ENCODE data around the gene CDH13. TPM values are rescaled to one million over a fixed set of nuclear protein-coding genes. Genes with fewer than 3 reads are reported as not detected.

Gene CDH13
- total and polyA plus RNA-seq, 2 of the 8 experiments (the other 6 are each of a cell fraction or from before 2014, with no cell fraction given): 2.3 to 2.4 TPM

DNA sequence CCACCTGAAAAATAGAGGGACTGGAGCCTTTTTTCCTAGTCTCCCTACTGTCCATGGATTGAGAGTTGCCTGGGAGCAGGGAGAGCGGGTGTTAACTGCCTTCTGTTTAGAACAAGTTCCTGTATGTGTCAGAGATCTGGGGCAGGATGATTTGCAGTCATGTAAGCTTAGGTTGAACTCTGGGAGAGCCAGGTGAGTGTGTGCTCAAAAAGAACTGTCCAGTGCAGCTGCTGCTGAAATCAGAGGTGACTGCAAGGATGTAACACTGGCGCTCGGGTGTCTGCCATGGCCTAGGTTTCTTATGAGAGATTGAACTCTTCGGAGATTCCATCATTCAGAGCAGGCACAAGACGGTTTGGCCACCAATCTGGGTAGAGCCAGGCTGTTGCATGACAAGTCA is 432.5 kb downstream of the CDH13 start:
- no peaks in the 10 kb centered on the region for H3K79me1 ChIP-seq (ENCODE audit: low read depth, low read length)
- H2BK120ac ChIP-seq (replicated peaks; ENCODE audit: low read depth, low read length): no peak overlapping the region
- no peak overlapping the region for H2BK15ac ChIP-seq (ENCODE audit: low read length)
- H3K9ac ChIP-seq (replicated peaks in 1 of 4; ENCODE audit: extremely low read depth in 1 of 4, low read depth in 3 of 4, low read length in 3 of 4): no peak overlapping the region
- no peak overlapping the region for H2BK20ac ChIP-seq (ENCODE audit: low read length)
- no peak overlapping the region for H3K27ac ChIP-seq (ENCODE audit: low read depth, low read length)
- no peak overlapping the region for H3K23ac ChIP-seq (ENCODE audit: insufficient read length)
- DNase-seq (ENCODE audit: low read depth in 1 of 2, low spot score in 2 of 2) (no peak), FAIRE-seq (no peak)
- no peaks in the 10 kb centered on the region for H4K20me1 ChIP-seq (replicated peaks in 1 of 2; ENCODE audit: control insufficient read depth in 1 of 2, insufficient read depth in 2 of 2, low read length in 2 of 2)
- no peaks in the 10 kb centered on the region for H3K79me2 ChIP-seq (ENCODE audit: control insufficient read depth in 1 of 2, insufficient read depth in 2 of 2, low read length in 2 of 2)
- H3K4ac ChIP-seq (replicated peaks; ENCODE audit: insufficient read length, low read depth, low read length): no peak overlapping the region
- no peak overlapping the region for H3K14ac ChIP-seq (ENCODE audit: insufficient read length)
- H4K8ac ChIP-seq (ENCODE audit: extremely low read depth, insufficient read depth, low read length): no peak overlapping the region
- H3K27me3 ChIP-seq (replicated peaks in 1 of 4; ENCODE audit: control insufficient read depth in 3 of 4, extremely low read depth in 1 of 4, insufficient read depth in 3 of 4, low read length in 3 of 4): no peaks in the 10 kb centered on the region
- no peak overlapping the region for H2AFZ ChIP-seq (ENCODE audit: low read length)
- H3K56ac ChIP-seq (replicated peaks; ENCODE audit: insufficient read length, low read depth, low read length): no peak overlapping the region
- no peak overlapping the region for H4K5ac ChIP-seq (ENCODE audit: insufficient read length, low read depth, low read length)
- WGBS, 2 experiments (ENCODE audit: extremely low coverage in 1 of 2, insufficient coverage in 1 of 2, insufficient read length in 1 of 2, insufficient replicate concordance in 2 of 2, low coverage in 1 of 2, low lambda C conversion rate in 2 of 2, missing lambda C conversion rate in 1 of 2): 95% methylated on average over 5 of the region's 5 CpGs; no CpG with 5 or more reads in 1 of the 2 experiments
- CTCF ChIA-PET (ENCODE audit: partially characterized antibody): no interaction called here
- H4K91ac ChIP-seq (replicated peaks; ENCODE audit: insufficient read length, low read length): no peak overlapping the region
- H2BK12ac ChIP-seq (ENCODE audit: low read depth, low read length): no peak overlapping the region
- H2AK5ac ChIP-seq (ENCODE audit: low read depth, low read length): no peak overlapping the region
- H3K4me3 ChIP-seq (ENCODE audit: extremely low read depth in 1 of 4, insufficient read depth in 2 of 4, low read depth in 3 of 4, low read length in 4 of 4): no peak overlapping the region
- no peak overlapping the region for H3K4me2 ChIP-seq (ENCODE audit: insufficient read depth in 1 of 2, low read depth in 2 of 2, low read length in 2 of 2)
- 0 out of 7 replicates have a peak, but pooled peaks cover 0 to 2% (median 0%) of the 10 kb centered on the region in 4 experiments for H3K4me1 ChIP-seq (replicated peaks in 1 of 4; ENCODE audit: control insufficient read depth in 3 of 4, insufficient read depth in 4 of 4, low read length in 3 of 4)
- H3K18ac ChIP-seq (ENCODE audit: extremely low read depth, low read length): no peak overlapping the region
- no peaks in the 10 kb centered on the region for H3K36me3 ChIP-seq (ENCODE audit: control insufficient read depth in 2 of 4, insufficient read depth in 4 of 4, low read length in 3 of 4)
- H2BK5ac ChIP-seq (ENCODE audit: low read depth, low read length): no peak overlapping the region
- H3K9me3 ChIP-seq (ENCODE audit: insufficient read depth in 2 of 2, low read depth in 1 of 2, low read length in 1 of 2): no peaks in the 10 kb centered on the region
- H3K23me2 ChIP-seq (ENCODE audit: low read depth, low read length): no peaks in the 10 kb centered on the region
- POLR2A ChIA-PET (ENCODE audit: partially characterized antibody): no interaction called here
- no peak for TF ChIP-seq SIRT6 (IDR thresholded peaks at IDR 0.05; ENCODE audit: low read length)
